GM23338 (cell line): ENCODE data around the gene SLC30A7. TPM values are rescaled to one million over a fixed set of nuclear protein-coding genes. Genes with fewer than 3 reads are reported as not detected.

Experiments used
- ATAC-seq: fragments of 200-7000 bp; cut with Tn5 transposase; 3 replicates; pipeline ENCODE4 v1.9.1; 2020
- DNase-seq: peaks from one replicate; pipeline ENCODE4 v3.0.0-alpha.2; 2015; ENCODE audit warnings: low spot score
- H2AFZ ChIP-seq: fragments of 200-600 bp; sonication (generic); 2 replicates; pipeline ENCODE4 v1.8.0; 2016; ENCODE audit warnings: antibody characterized with exemption, mild to moderate bottlenecking, moderate library complexity
- H3F3A ChIP-seq: fragments of 200-600 bp; sonication (generic); replicated peaks from 2 replicates; pipeline ENCODE4 v1.8.0; 2017; ENCODE audit warnings: antibody characterized with exemption, mixed run types, low read depth
- H3K27ac ChIP-seq: fragments of 200-600 bp; sonication (generic); 2 replicates; pipeline ENCODE4 v1.6.1; 2016; ENCODE audit warnings: low read depth
- H3K27me3 ChIP-seq: fragments of 200-600 bp; sonication (generic); 2 replicates; pipeline ENCODE4 v1.8.0; 2016; ENCODE audit warnings: mild to moderate bottlenecking, mixed run types, moderate library complexity; ENCODE audit not compliant: insufficient read depth
- H3K36me3 ChIP-seq: fragments of 200-600 bp; sonication (generic); 2 replicates; pipeline ENCODE4 v1.8.0; 2016; ENCODE audit warnings: mild to moderate bottlenecking; ENCODE audit not compliant: insufficient read depth
- H3K4me1 ChIP-seq: fragments of 200-600 bp; sonication (generic); 2 replicates; pipeline ENCODE4 v1.8.0; 2016; ENCODE audit warnings: mild to moderate bottlenecking, moderate library complexity; ENCODE audit not compliant: insufficient read depth
- H3K4me2 ChIP-seq: fragments of 200-600 bp; sonication (generic); 2 replicates; pipeline ENCODE4 v1.7.1; 2017; ENCODE audit warnings: mixed run types
- H3K4me3 ChIP-seq: fragments of 200-600 bp; sonication (generic); 2 replicates; pipeline ENCODE4 v1.6.1; 2016; ENCODE audit warnings: mixed run types
- H3K79me2 ChIP-seq: fragments of 200-600 bp; sonication (generic); replicated peaks from 2 replicates; pipeline ENCODE4 v1.8.0; 2017; ENCODE audit warnings: mild to moderate bottlenecking; ENCODE audit not compliant: insufficient read depth
- H3K9me2 ChIP-seq: fragments of 200-600 bp; sonication (generic); 2 replicates; pipeline ENCODE4 v1.8.0; 2017; ENCODE audit not compliant: insufficient read depth
- H4K20me1 ChIP-seq: fragments of 200-600 bp; sonication (generic); replicated peaks from 2 replicates; pipeline ENCODE4 v1.8.0; 2017; ENCODE audit warnings: mild to moderate bottlenecking; ENCODE audit not compliant: insufficient read depth
- H3K27ac Mint-ChIP-seq: 2 replicates; pipeline ENCODE4 v1.8.0; 2020; ENCODE audit warnings: inconsistent platforms, mild to moderate bottlenecking, moderate library complexity, mixed read lengths
- H3K27me3 Mint-ChIP-seq: 3 replicates; pipeline ENCODE4 v1.8.0; 2022; ENCODE audit warnings: low read depth, mild to moderate bottlenecking, moderate library complexity, mixed read lengths, inconsistent platforms; ENCODE audit not compliant: insufficient read depth, poor library complexity
- H3K36me3 Mint-ChIP-seq: 3 replicates; pipeline ENCODE4 v1.8.0; 2021; ENCODE audit warnings: low read depth, mild to moderate bottlenecking, inconsistent platforms, moderate library complexity, mixed read lengths
- H3K4me1 Mint-ChIP-seq: 3 replicates; pipeline ENCODE4 v1.8.0; 2020; ENCODE audit warnings: mild to moderate bottlenecking, inconsistent platforms, mixed read lengths
- H3K4me3 Mint-ChIP-seq: 3 replicates; pipeline ENCODE4 v1.8.0; 2021; ENCODE audit warnings: moderate library complexity, mild to moderate bottlenecking, inconsistent platforms, mixed read lengths
- H3K9me3 Mint-ChIP-seq: 3 replicates; pipeline ENCODE4 v1.8.0; 2020; ENCODE audit warnings: moderate library complexity, mild to moderate bottlenecking, inconsistent platforms, mixed read lengths
- CTCF ChIP-seq, 2 experiments: fragments of 200-600 bp in 1 of 2; sonication (generic) in 1 of 2; conservative IDR thresholded peaks; 2 replicates each; pipeline versions ENCODE4 v1.5.1 to v1.6.1; 2016 to 2017; ENCODE audit warnings: antibody characterized with exemption in 2 of 2, low read depth in 2 of 2, mild to moderate bottlenecking in 2 of 2, moderate library complexity in 1 of 2
- EZH2 ChIP-seq: fragments of 200-600 bp; sonication (generic); IDR thresholded peaks from one replicate; pipeline ENCODE4 v1.8.0; 2017; ENCODE audit warnings: antibody characterized with exemption, mild to moderate bottlenecking, low read depth; ENCODE audit not compliant: unreplicated experiment
- POLR2AphosphoS5 ChIP-seq: IDR thresholded peaks from 2 replicates; pipeline ENCODE4 v1.6.1; 2016; ENCODE audit warnings: antibody characterized with exemption, low read depth
- ZNF114 ChIP-seq: fragments of 250-450 bp; sonication (Bioruptor Pico); IDR thresholded peaks from 2 replicates; pipeline ENCODE4 v1.5.0; 2020; ENCODE audit warnings: mild to moderate bottlenecking, moderate library complexity
- ZNF462 ChIP-seq: fragments of 250-450 bp; sonication (Bioruptor Pico); IDR thresholded peaks from 2 replicates; pipeline ENCODE4 v1.5.0; 2020; ENCODE audit warnings: mild to moderate bottlenecking, moderate library complexity
- polyA plus RNA-seq: library from polyadenylated mRNA; unstranded; fragments of >200 nt; fragmentation: Nextera tagmentation; extraction: Ambion mirVana; gene quantifications from 2 replicates; pipeline ENCODE4 v1.2.1, GENCODE V29; 2016
- total RNA-seq: library from RNA; depleted of rRNA; stranded (reverse); fragments of >200 nt; shearing (Covaris generic); gene quantifications from 2 replicates; pipeline ENCODE4 v1.2.3, GENCODE V29; 2014

SLC30A7 gene
- total and polyA plus RNA-seq, 2 experiments from 2014 or later: 9.8 to 25.1 TPM

- TF ChIP-seq ZNF462 (CRISPR knock-in tag) (no peak), ZNF114 (no peak), EZH2 (no peak), POLR2AphosphoS5 (no peak)
Measured at GRCh38 chr1:100876291-100876690, 19.6 kb upstream of the SLC30A7 start (continued).

GRCh38 chr1:100879422-100879821 lies 16.5 kb upstream of the SLC30A7 start:
- no peak overlapping the region for H3K27ac ChIP-seq
- no peaks in the 10 kb centered on the region for H3K27me3 ChIP-seq
- no peak overlapping the region for H3K4me3 ChIP-seq
- H3F3A ChIP-seq: no peaks in the 10 kb centered on the region
- no peak for ATAC-seq
- no peak overlapping the region for H3K27ac Mint-ChIP-seq
- no peaks in the 10 kb centered on the region; the same call in 2 of the 3 replicates for H3K4me1 Mint-ChIP-seq
- TF ChIP-seq ZNF114 (no peak), CTCF (conservative IDR thresholded peaks at IDR 0.05; ENCODE audit: low read depth in 2 of 2) (no peak)
- peaks cover 9% of the 10 kb centered on the region for H4K20me1 ChIP-seq
- no peak overlapping the region for H3K4me3 Mint-ChIP-seq
- H3K79me2 ChIP-seq: peaks cover 25% of the 10 kb centered on the region
- peaks cover 9% of the 10 kb centered on the region; the same call in 1 of the 2 replicates for H3K36me3 ChIP-seq
- DNase-seq: no peak
- H3K9me2 ChIP-seq: no peaks in the 10 kb centered on the region
- no peak overlapping the region for H3K4me2 ChIP-seq
- H3K4me1 ChIP-seq: peaks cover 3% of the 10 kb centered on the region; the same call in 1 of the 2 replicates
- H3K27me3 Mint-ChIP-seq: no peaks in the 10 kb centered on the region
- H3K36me3 Mint-ChIP-seq: no peaks in the 10 kb centered on the region; the same call in 1 of the 3 replicates
- H2AFZ ChIP-seq: no peak overlapping the region
- no peaks in the 10 kb centered on the region for H3K9me3 Mint-ChIP-seq
